Right hindlimb (tissue), 1 donor: ENCODE measurements around the gene QRSL1.
"Not testable (repeated sequence)": the region's sequence is repeated elsewhere in the genome, so short reads cannot be mapped to it uniquely, and the experiment has no call there.

Experiments used
- DNase-seq: peaks from one replicate; pipeline ENCODE4 v3.0.0-alpha.2; 2018

The QRSL1 gene

GRCh38 chr6:106626485-106626884, 2.9 kb upstream of the QRSL1 start:
- no peak for DNase-seq

GRCh38 chr6:106627760-106628159, 1.6 kb upstream of the QRSL1 start:
- not testable (repeated sequence) for DNase-seq

GRCh38 chr6:106628658-106629102, 698 bp upstream of the QRSL1 start:
- DNase-seq: peak; percentile 20

GRCh38 chr6:106629859-106630163, 433 bp downstream of the QRSL1 start:
- no peak for DNase-seq

- DNase-seq: no peak
Observed at GRCh38 chr6:106630366-106630765, 988 bp downstream of the QRSL1 start.

GRCh38 chr6:106631346-106631745, 2.0 kb downstream of the QRSL1 start:
- no peak for DNase-seq

- DNase-seq: no peak
Observed at GRCh38 chr6:106634565-106634964, 5.2 kb downstream of the QRSL1 start.

- no peak for DNase-seq
Observed at GRCh38 chr6:106637051-106637716, 7.8 kb downstream of the QRSL1 start.

- DNase-seq: no peak
Observed at GRCh38 chr6:106637717-106638341, 8.5 kb downstream of the QRSL1 start.

- DNase-seq: no peak
Observed at GRCh38 chr6:106639812-106640211, 10.4 kb downstream of the QRSL1 start.

GRCh38 chr6:106642476-106642875, 13.1 kb downstream of the QRSL1 start:
- DNase-seq: no peak

GRCh38 chr6:106643061-106643460, 13.7 kb downstream of the QRSL1 start:
- no peak for DNase-seq

- DNase-seq: no peak
Observed at GRCh38 chr6:106648651-106649308, 19.4 kb downstream of the QRSL1 start.

- no peak for DNase-seq
Observed at GRCh38 chr6:106658469-106658868, 29.1 kb downstream of the QRSL1 start.

GRCh38 chr6:106659859-106660258, 30.5 kb downstream of the QRSL1 start:
- no peak for DNase-seq

- no peak for DNase-seq
Observed at GRCh38 chr6:106662458-106662857, 33.1 kb downstream of the QRSL1 start.

- no peak for DNase-seq
Observed at GRCh38 chr6:106666282-106667021, 37.1 kb downstream of the QRSL1 start.

- no peak for DNase-seq
Observed at GRCh38 chr6:106667022-106667402, 37.6 kb downstream of the QRSL1 start.

- no peak for DNase-seq
Observed at GRCh38 chr6:106670236-106670635, 40.9 kb downstream of the QRSL1 start.

GRCh38 chr6:106671651-106672050, 42.3 kb downstream of the QRSL1 start:
- no peak for DNase-seq

GRCh38 chr6:106674541-106675229, 45.3 kb downstream of the QRSL1 start:
- DNase-seq: no peak

GRCh38 chr6:106677282-106677681, 47.9 kb downstream of the QRSL1 start:
- no peak for DNase-seq

GRCh38 chr6:106684011-106684410, 54.6 kb downstream of the QRSL1 start:
- DNase-seq: no peak
